OCI-LY3 (cell line): ENCODE data around the gene ANXA7.

ENCODE experiments used
- H2AFZ ChIP-seq: fragments of 200-600, 300-600 bp; shearing (Covaris generic); 2 replicates; pipeline ENCODE4 v1.6.0; 2014; ENCODE audit warnings: antibody characterized with exemption, low read depth, low read length
- H3K27ac ChIP-seq: fragments of 200-600, 300-600 bp; sonication (generic); 2 replicates; pipeline ENCODE4 v1.5.1; 2014; ENCODE audit warnings: mild to moderate bottlenecking, low read length, moderate library complexity, mixed read lengths
- H3K27me3 ChIP-seq: fragments of 200-600, 300-600 bp; sonication (generic); 2 replicates; pipeline ENCODE4 v1.6.1; 2014; ENCODE audit warnings: low read depth, low read length, mixed read lengths
- H3K36me3 ChIP-seq: fragments of 200-600, 300-600 bp; sonication (generic); replicated peaks from 2 replicates; pipeline ENCODE3; 2014; ENCODE audit warnings: low read depth, low read length, mixed read lengths
- H3K4me1 ChIP-seq: fragments of 300-600, 200-600 bp; sonication (generic); 2 replicates; pipeline ENCODE4 v1.6.1; 2014; ENCODE audit warnings: low read length, mixed read lengths
- H3K4me2 ChIP-seq: fragments of 200-600, 300-600 bp; sonication (generic); 2 replicates; pipeline ENCODE4 v1.6.1; 2014; ENCODE audit warnings: low read length, mixed read lengths
- H3K4me3 ChIP-seq: fragments of 300-600, 200-600 bp; sonication (generic); 2 replicates; pipeline ENCODE4 v1.5.1; 2014; ENCODE audit warnings: antibody characterized with exemption, mild to moderate bottlenecking, low read length, moderate library complexity
- H3K79me2 ChIP-seq: fragments of 300-600, 200-600 bp; shearing (Covaris generic); 2 replicates; pipeline ENCODE4 v1.6.1; 2014; ENCODE audit warnings: mild to moderate bottlenecking, low read length, mixed read lengths
- H3K9ac ChIP-seq: fragments of 300-600, 200-600 bp; shearing (Covaris generic); 2 replicates; pipeline ENCODE4 v1.6.0; 2014; ENCODE audit warnings: mild to moderate bottlenecking, low read length, moderate library complexity
- H3K9me3 ChIP-seq: fragments of 200-600, 300-600 bp; shearing (Covaris generic); 2 replicates; pipeline ENCODE4 v1.6.1; 2014; ENCODE audit warnings: low read length, mixed read lengths; ENCODE audit not compliant: insufficient read depth
- H4K20me1 ChIP-seq: fragments of 200-600, 300-600 bp; sonication (generic); 2 replicates; pipeline ENCODE4 v1.6.1; 2016; ENCODE audit warnings: low read length, mixed read lengths; ENCODE audit not compliant: insufficient read depth
- EZH2phosphoT487 ChIP-seq: fragments of 200-600 bp; shearing (Covaris generic); IDR thresholded peaks from 2 replicates; pipeline ENCODE4 v1.6.1; 2018; ENCODE audit warnings: antibody characterized with exemption, mixed run types, low read depth
- TF ChIP-seq, protein P1 (sequence below): fragments of 200-600, 300-600 bp; sonication (generic); IDR thresholded peaks from 2 replicates; pipeline ENCODE4 v1.5.1; 2014; ENCODE audit warnings: antibody characterized with exemption, low read length, low read depth

ANXA7 gene

DNA sequence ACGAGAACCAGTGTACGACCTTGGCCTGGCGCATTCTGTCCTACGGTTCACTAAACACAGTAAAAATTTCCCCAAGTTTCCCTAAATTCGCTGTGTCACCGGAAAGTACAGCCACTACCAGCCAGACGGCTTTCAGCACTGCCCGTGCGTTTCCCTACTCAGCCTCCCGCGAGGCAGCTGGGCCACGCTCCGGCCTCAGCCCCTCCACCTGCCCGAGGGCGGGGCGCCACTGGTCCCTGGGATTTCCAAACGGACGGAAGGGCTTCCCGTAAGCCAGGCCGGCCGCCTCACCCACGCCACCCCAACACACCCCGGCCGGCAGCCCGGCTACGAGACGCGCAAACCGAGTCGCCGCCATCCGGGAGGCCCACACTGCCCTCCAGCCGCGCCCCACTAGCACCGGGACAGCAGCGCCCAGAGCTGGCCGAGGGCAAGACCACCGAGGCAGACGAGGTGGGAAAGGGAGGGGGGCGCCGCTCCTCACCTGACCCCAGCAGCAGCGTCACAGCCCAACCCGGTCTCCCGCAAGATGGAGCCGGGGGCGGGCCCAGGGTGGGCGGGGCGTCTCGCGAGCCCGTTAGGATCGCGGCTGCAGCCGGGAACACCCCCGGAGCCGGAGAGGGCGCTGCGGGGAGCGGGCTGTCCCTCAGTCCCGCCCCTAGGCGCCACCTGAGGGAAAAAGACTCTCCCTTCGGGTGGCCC is at the start of gene ANXA7:
Gene ANXA7, minus strand, starts transcription at position 531 of the 702 bp plus-strand sequence. CDS start 13,202 bp downstream, outside the sequence.
- Histone ChIP-seq H2AFZ (peak within 1 kb of the TSS; percentile 89), H3K27ac (peak within 1 kb of the TSS; percentile 68), H3K79me2 (peaks cover 51% of the 10 kb centered on the region), H3K9ac (peak within 1 kb of the TSS; percentile 86), H4K20me1 (peaks cover 3% of the 10 kb centered on the region), H3K27me3 (no peaks in the 10 kb centered on the region), H3K4me1 (peaks cover 5% of the 10 kb centered on the region; the same call in 1 of the 2 replicates), H3K4me2 (peak within 1 kb of the TSS; percentile 77), H3K9me3 (no peaks in the 10 kb centered on the region), H3K4me3 (peak within 1 kb of the TSS; percentile 98), H3K36me3 (no peaks in the 10 kb centered on the region)
- TF ChIP-seq EZH2phosphoT487, result no peak

DNA sequence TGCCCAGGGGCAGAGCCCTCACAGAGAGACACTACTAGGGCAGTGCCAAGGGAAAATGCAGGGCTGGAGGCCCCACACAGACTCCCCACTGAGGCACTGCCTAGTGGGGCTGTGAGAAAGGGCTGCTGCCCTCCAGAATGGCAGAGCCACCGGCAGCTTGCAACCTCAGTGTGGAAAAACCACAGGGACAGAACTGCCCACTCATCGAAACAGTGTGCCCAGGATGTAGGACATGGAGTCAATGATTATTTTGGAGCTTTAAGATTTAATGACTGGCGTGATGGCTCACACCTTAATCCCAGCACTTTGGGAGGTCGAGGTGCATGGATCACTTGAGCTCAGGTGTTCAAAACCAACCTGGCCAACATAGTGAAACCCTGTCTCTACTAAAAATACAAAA is 47.0 kb upstream of the ANXA7 start:
- no peaks in the 10 kb centered on the region for H3K27me3 ChIP-seq
- TF ChIP-seq, protein P1, sequence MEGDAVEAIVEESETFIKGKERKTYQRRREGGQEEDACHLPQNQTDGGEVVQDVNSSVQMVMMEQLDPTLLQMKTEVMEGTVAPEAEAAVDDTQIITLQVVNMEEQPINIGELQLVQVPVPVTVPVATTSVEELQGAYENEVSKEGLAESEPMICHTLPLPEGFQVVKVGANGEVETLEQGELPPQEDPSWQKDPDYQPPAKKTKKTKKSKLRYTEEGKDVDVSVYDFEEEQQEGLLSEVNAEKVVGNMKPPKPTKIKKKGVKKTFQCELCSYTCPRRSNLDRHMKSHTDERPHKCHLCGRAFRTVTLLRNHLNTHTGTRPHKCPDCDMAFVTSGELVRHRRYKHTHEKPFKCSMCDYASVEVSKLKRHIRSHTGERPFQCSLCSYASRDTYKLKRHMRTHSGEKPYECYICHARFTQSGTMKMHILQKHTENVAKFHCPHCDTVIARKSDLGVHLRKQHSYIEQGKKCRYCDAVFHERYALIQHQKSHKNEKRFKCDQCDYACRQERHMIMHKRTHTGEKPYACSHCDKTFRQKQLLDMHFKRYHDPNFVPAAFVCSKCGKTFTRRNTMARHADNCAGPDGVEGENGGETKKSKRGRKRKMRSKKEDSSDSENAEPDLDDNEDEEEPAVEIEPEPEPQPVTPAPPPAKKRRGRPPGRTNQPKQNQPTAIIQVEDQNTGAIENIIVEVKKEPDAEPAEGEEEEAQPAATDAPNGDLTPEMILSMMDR, result no peak
- TF ChIP-seq EZH2phosphoT487, result no peak
- no peaks in the 10 kb centered on the region for H3K36me3 ChIP-seq
- no peaks in the 10 kb centered on the region for H3K79me2 ChIP-seq
- no peaks in the 10 kb centered on the region for H3K9me3 ChIP-seq
- no peaks in the 10 kb centered on the region for H3K4me1 ChIP-seq
- H3K4me2 ChIP-seq, result no peak overlapping the region
- H3K9ac ChIP-seq, result no peak overlapping the region
- H3K27ac ChIP-seq, result no peak overlapping the region
- H2AFZ ChIP-seq, result no peak overlapping the region
- no peaks in the 10 kb centered on the region for H4K20me1 ChIP-seq
- no peak overlapping the region for H3K4me3 ChIP-seq

DNA sequence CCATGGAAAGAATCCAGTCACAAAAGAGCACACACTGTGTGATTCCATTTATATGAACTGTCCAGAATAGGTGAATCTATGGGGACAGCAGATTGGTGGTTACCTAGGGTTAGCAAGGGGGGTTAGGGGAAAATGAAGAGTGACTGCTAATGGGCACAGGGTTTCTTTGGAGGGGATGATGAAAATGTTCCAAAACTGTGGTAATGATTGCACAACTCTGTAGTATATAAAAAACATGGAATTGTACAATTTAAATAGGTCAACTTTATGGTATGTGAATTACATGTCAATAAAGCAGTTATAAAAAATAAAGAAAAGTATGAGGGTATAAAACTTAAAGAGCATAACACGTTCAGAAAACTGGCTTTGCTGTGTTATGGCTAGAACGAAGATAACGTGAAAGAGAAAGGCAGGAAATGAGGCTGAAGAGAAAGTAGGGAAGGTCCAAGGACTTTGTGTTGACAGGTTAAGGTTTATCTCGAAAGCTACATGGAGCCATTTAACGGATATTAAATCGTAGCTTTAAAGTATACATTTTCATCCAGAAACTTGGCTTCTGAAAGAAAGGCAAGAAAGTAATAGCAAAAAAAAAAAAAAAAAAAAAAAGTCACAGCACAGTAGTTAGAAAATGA is 45.9 kb upstream of the ANXA7 start:
- H3K4me3 ChIP-seq, result no peak overlapping the region
- no peak overlapping the region for H3K27ac ChIP-seq
- no peak overlapping the region for H3K4me2 ChIP-seq
- no peak overlapping the region for H2AFZ ChIP-seq
- no peaks in the 10 kb centered on the region for H3K4me1 ChIP-seq
- H3K79me2 ChIP-seq, result no peaks in the 10 kb centered on the region
- H4K20me1 ChIP-seq, result no peaks in the 10 kb centered on the region
- H3K36me3 ChIP-seq, result no peaks in the 10 kb centered on the region
- no peak for TF ChIP-seq EZH2phosphoT487
- TF ChIP-seq, protein P1, result no peak
- H3K9me3 ChIP-seq, result no peaks in the 10 kb centered on the region
- no peak overlapping the region for H3K9ac ChIP-seq
- no peaks in the 10 kb centered on the region for H3K27me3 ChIP-seq

DNA sequence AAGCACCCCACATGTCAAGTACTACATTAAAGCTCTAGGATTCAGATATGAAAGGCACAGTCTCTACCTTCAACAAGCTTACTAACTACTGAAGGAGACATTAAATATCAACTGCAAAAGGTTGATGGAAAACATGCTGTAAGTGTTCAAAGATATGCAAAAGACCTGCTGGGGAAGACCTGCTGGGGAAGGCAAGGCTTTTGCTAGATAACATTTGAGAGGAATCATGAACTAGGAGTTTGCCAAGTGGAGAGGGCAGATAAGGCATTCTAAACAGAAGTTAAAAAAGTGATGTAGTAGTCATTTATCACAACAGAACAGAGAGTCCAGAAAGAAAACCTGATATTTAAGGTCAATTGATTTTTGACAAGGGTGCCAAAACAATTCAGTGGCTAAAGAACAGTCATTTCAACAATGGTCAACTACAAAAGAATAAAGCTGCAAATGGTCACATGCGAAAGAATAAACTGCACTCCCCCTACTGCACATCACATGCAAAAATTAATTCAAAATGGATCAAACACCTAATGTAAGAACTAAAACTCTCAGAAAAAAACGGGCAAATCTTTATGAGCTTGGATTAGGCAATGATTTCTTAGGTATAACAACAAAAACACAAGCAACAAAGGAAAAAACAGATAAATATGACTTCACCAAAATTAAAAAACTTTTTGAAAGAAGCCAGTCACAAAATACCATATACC is 42.5 kb upstream of the ANXA7 start:
- peaks cover 2% of the 10 kb centered on the region for H3K36me3 ChIP-seq
- no peaks in the 10 kb centered on the region for H3K27me3 ChIP-seq
- H3K4me2 ChIP-seq, result no peak overlapping the region
- H4K20me1 ChIP-seq, result no peaks in the 10 kb centered on the region
- no peak overlapping the region for H3K27ac ChIP-seq
- H3K4me1 ChIP-seq, result no peaks in the 10 kb centered on the region
- no peaks in the 10 kb centered on the region for H3K79me2 ChIP-seq
- H3K9me3 ChIP-seq, result no peaks in the 10 kb centered on the region
- H3K4me3 ChIP-seq, result no peak overlapping the region
- no peak overlapping the region for H2AFZ ChIP-seq
- TF ChIP-seq EZH2phosphoT487, result no peak
- TF ChIP-seq, protein P1, result no peak
- H3K9ac ChIP-seq, result no peak overlapping the region
